HepG2 (cell line): ENCODE data around the gene DMKN. TPM values are rescaled to one million over a fixed set of nuclear protein-coding genes. Genes with fewer than 3 reads are reported as not detected.

Source experiments
- AHR ChIP-seq: IDR thresholded peaks from 2 replicates; pipeline ENCODE4 v1.6.1; 2018; ENCODE audit warnings: missing genetic modification reagents, missing compliant biosample characterization
- CC2D1A ChIP-seq: sonication (generic); formaldehyde crosslinking; IDR thresholded peaks from 2 replicates; pipeline ENCODE4 v1.8.1; 2023; ENCODE audit warnings: mild to moderate bottlenecking, missing genetic modification reagents
- GLI4 ChIP-seq: sonication (generic); formaldehyde crosslinking; IDR thresholded peaks from 2 replicates; pipeline ENCODE4 v1.5.1; 2020; ENCODE audit warnings: missing genetic modification reagents, mild to moderate bottlenecking, moderate library complexity, borderline replicate concordance
- HCFC1 ChIP-seq: fragments of 150-350 bp; IDR thresholded peaks from 2 replicates; pipeline ENCODE4 v1.6.1; 2014; ENCODE audit warnings: low read depth, low read length
- HNF4A ChIP-seq: sonication (generic); formaldehyde crosslinking; IDR thresholded peaks from 2 replicates; pipeline ENCODE4 v1.4.0; 2020; ENCODE audit warnings: missing genetic modification reagents
- MEIS1 ChIP-seq: sonication (generic); formaldehyde crosslinking; IDR thresholded peaks from 2 replicates; pipeline ENCODE4 v1.9.0; 2021; ENCODE audit warnings: mild to moderate bottlenecking, missing genetic modification reagents, moderate library complexity, borderline replicate concordance
- MIER3 ChIP-seq: IDR thresholded peaks from 2 replicates; pipeline ENCODE4 v1.6.1; 2016; ENCODE audit warnings: missing compliant biosample characterization, borderline replicate concordance
- NKX3-1 ChIP-seq: sonication (generic); formaldehyde crosslinking; IDR thresholded peaks from 2 replicates; pipeline ENCODE4 v1.5.0; 2020; ENCODE audit warnings: missing genetic modification reagents
- RARG ChIP-seq: sonication (generic); formaldehyde crosslinking; IDR thresholded peaks from 2 replicates; pipeline ENCODE4 v1.4.0; 2020; ENCODE audit warnings: low read depth, mild to moderate bottlenecking, missing genetic modification reagents
- RBM39 ChIP-seq: fragments of 200-400 bp; formaldehyde crosslinking; IDR thresholded peaks from one replicate; pipeline ENCODE4 v1.6.1; 2018; ENCODE audit warnings: antibody characterized with exemption, mild to moderate bottlenecking, low read depth, low read length; ENCODE audit not compliant: poor library complexity, severe bottlenecking
- REXO4 ChIP-seq: sonication (generic); formaldehyde crosslinking; IDR thresholded peaks from 2 replicates; pipeline ENCODE4 v1.8.0; 2022; ENCODE audit warnings: missing genetic modification reagents, mild to moderate bottlenecking, borderline replicate concordance
- SIN3A ChIP-seq: IDR thresholded peaks from 2 replicates; pipeline ENCODE4 v1.6.1; 2011; ENCODE audit warnings: low read depth, mild to moderate bottlenecking, control low read depth, low read length, borderline replicate concordance
- SMYD3 ChIP-seq: sonication (generic); formaldehyde crosslinking; IDR thresholded peaks from 2 replicates; pipeline ENCODE4 v1.8.1; 2023; ENCODE audit warnings: mild to moderate bottlenecking, missing genetic modification reagents
- SP5 ChIP-seq: IDR thresholded peaks from 2 replicates; pipeline ENCODE4 v1.6.1; 2016; ENCODE audit warnings: low read depth, borderline replicate concordance
- TBX2 ChIP-seq: sonication (generic); formaldehyde crosslinking; IDR thresholded peaks from 2 replicates; pipeline ENCODE4 v1.5.0; 2020; ENCODE audit warnings: missing genetic modification reagents, mild to moderate bottlenecking, borderline replicate concordance
- TBX3 ChIP-seq: fragments of 450-650 bp; IDR thresholded peaks from 2 replicates; pipeline ENCODE4 v1.6.1; 2017; ENCODE audit warnings: antibody characterized with exemption, mild to moderate bottlenecking, inconsistent platforms, borderline replicate concordance
- ZNF350 ChIP-seq: sonication (generic); formaldehyde crosslinking; IDR thresholded peaks from 2 replicates; pipeline ENCODE4 v1.4.0; 2020; ENCODE audit warnings: mild to moderate bottlenecking, low read depth, missing genetic modification reagents, borderline replicate concordance
- ZNF749 ChIP-seq: sonication (generic); formaldehyde crosslinking; IDR thresholded peaks from 2 replicates; pipeline ENCODE4 v1.8.0; 2022; ENCODE audit warnings: mild to moderate bottlenecking, missing genetic modification reagents, moderate library complexity, borderline replicate concordance
- ZNF768 ChIP-seq: sonication (generic); formaldehyde crosslinking; IDR thresholded peaks from 2 replicates; pipeline ENCODE4 v1.4.0; 2020; ENCODE audit warnings: missing genetic modification reagents
- polyA plus RNA-seq, 8 experiments: library from polyadenylated mRNA; depleted of rRNA in 3 of 8; stranded (reverse) in 7 of 8; unstranded in 1 of 8; fragments of >200 nt; fragmentation: Illumina TruSeq in 4 of 8; extraction: Trizol in 4 of 8; gene quantifications; 2 replicates each; pipeline versions ENCODE4 v1.2.1 to v1.2.3, GENCODE V29; 2011 to 2016; ENCODE audit warnings: low read depth in 4 of 8, missing spikeins in 1 of 8, mixed read lengths in 1 of 8; ENCODE audit not compliant: insufficient read depth in 1 of 8
- total RNA-seq, 5 experiments: library from RNA; depleted of rRNA; stranded (reverse); fragments of >200 nt; fragmentation: Illumina TruSeq; extraction: Trizol; gene quantifications; 2 replicates each; pipeline ENCODE4 v1.2.3, GENCODE V29; 2016; ENCODE audit warnings: low read depth in 1 of 5
- TF ChIP-seq, protein P1 (sequence below): sonication (generic); formaldehyde crosslinking; IDR thresholded peaks from 2 replicates; pipeline ENCODE4 v1.5.1; 2020; ENCODE audit warnings: mild to moderate bottlenecking, moderate library complexity, missing genetic modification reagents
- TF ChIP-seq, protein P2 (sequence below): sonication (generic); formaldehyde crosslinking; IDR thresholded peaks from 2 replicates; pipeline ENCODE4 v1.4.0; 2020; ENCODE audit warnings: missing genetic modification reagents

DMKN gene
- total and polyA plus RNA-seq, 2 of the 13 experiments (the other 11 are each of a cell fraction or from before 2014, with no cell fraction given), result 50.8 to 57.1 TPM

DNA sequence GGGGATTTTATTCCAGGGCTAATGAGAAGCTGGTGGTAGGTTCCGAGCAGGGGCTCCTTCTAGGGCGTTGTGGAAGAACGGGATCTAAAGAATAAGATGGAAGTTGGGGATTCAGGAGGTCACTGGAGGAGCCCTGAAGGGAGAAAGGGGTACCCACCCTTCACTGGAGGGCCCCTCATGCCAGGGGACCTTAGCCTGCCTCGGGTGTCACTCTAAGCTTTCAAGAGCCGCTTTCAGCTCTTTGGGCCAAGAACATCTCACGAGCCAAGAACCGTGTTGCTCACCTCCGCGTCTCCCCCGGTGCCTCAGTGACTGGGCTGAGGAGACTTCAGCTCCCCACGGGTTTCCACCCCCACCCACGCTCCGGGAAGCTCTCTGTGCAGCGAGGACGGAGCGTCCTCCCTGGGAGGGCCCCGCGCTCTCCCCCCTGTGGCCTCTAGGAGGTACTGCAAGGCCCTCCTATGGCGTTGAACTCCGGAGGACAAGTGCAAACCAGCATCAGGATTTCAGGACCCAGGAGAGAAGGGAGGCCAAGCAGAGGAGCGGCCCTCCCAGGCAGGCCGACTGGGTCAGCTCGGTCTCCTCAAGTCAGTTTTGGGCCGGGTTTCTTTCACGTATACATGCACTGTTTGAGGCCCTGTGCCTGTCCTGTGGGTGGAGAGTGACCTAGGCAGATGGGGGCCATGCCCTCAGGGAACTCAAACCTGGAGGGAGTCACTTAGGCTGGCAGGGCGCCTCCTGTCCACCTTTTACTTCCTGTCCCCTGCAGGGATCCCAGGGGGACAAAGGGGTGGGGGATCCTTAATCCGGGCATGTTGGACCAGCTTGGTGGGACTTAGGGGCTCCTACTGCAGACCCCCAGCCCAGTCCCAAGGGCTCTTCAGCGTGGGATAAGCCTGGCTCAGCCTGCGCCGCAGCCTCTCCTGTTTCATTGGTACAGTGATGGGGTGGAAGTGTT is 18.1 kb downstream of the DMKN start (continued):
- no peak for TF ChIP-seq CC2D1A (CRISPR knock-in tag)
- 0 out of 2 replicates have a peak, but pooled peaks have one; percentile 23 for TF ChIP-seq ZNF350
- TF ChIP-seq MEIS1 (CRISPR knock-in tag), result 0 out of 2 replicates have a peak, but pooled peaks have one; percentile 21
- TF ChIP-seq RBM39, result peak; percentile 45
- TF ChIP-seq AHR (CRISPR knock-in tag), result no peak
- no peak for TF ChIP-seq GLI4 (CRISPR knock-in tag)
- TF ChIP-seq, protein P1, sequence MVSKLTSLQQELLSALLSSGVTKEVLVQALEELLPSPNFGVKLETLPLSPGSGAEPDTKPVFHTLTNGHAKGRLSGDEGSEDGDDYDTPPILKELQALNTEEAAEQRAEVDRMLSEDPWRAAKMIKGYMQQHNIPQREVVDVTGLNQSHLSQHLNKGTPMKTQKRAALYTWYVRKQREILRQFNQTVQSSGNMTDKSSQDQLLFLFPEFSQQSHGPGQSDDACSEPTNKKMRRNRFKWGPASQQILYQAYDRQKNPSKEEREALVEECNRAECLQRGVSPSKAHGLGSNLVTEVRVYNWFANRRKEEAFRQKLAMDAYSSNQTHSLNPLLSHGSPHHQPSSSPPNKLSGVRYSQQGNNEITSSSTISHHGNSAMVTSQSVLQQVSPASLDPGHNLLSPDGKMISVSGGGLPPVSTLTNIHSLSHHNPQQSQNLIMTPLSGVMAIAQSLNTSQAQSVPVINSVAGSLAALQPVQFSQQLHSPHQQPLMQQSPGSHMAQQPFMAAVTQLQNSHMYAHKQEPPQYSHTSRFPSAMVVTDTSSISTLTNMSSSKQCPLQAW (CRISPR knock-in tag), result peak; percentile 81
- no peak for TF ChIP-seq RARG
- no peak for TF ChIP-seq REXO4 (CRISPR knock-in tag)
- no peak for TF ChIP-seq SIN3A
- no peak for TF ChIP-seq NKX3-1 (CRISPR knock-in tag)
- TF ChIP-seq, protein P2, sequence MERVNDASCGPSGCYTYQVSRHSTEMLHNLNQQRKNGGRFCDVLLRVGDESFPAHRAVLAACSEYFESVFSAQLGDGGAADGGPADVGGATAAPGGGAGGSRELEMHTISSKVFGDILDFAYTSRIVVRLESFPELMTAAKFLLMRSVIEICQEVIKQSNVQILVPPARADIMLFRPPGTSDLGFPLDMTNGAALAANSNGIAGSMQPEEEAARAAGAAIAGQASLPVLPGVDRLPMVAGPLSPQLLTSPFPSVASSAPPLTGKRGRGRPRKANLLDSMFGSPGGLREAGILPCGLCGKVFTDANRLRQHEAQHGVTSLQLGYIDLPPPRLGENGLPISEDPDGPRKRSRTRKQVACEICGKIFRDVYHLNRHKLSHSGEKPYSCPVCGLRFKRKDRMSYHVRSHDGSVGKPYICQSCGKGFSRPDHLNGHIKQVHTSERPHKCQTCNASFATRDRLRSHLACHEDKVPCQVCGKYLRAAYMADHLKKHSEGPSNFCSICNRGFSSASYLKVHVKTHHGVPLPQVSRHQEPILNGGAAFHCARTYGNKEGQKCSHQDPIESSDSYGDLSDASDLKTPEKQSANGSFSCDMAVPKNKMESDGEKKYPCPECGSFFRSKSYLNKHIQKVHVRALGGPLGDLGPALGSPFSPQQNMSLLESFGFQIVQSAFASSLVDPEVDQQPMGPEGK (CRISPR knock-in tag), result peak; percentile 52
- peak; percentile 5; the same call in 1 of the 2 replicates for TF ChIP-seq HNF4A (CRISPR knock-in tag)
- TF ChIP-seq MIER3 (CRISPR knock-in tag), result 0 out of 2 replicates have a peak, but pooled peaks have one; percentile 44
- TF ChIP-seq TBX2 (CRISPR knock-in tag), result no peak
- no peak for TF ChIP-seq SP5
- no peak for TF ChIP-seq SMYD3 (CRISPR knock-in tag)
- no peak for TF ChIP-seq ZNF749 (CRISPR knock-in tag)
- TF ChIP-seq HCFC1, result no peak
- no peak for TF ChIP-seq TBX3
- TF ChIP-seq ZNF768, result peak; percentile 37; the same call in 1 of the 2 replicates
